B cell (primary cell): ENCODE results near the gene SPTBN2.
"Not testable (repeated sequence)": the region's sequence is repeated elsewhere in the genome, so short reads cannot be mapped to it uniquely, and the experiment has no call there.

Experiments
- CTCF ChIP-seq: fragments of 200-600 bp; IDR thresholded peaks from one replicate; pipeline ENCODE4 v1.8.0; 2022; ENCODE audit warnings: antibody characterized with exemption, mild to moderate bottlenecking
- EZH2 ChIP-seq: IDR thresholded peaks from 2 replicates; pipeline ENCODE4 v1.6.1; 2012; ENCODE audit warnings: borderline replicate concordance, low read depth, mild to moderate bottlenecking, moderate library complexity, low read length; ENCODE audit not compliant: insufficient read depth, poor library complexity, severe bottlenecking

DNA sequence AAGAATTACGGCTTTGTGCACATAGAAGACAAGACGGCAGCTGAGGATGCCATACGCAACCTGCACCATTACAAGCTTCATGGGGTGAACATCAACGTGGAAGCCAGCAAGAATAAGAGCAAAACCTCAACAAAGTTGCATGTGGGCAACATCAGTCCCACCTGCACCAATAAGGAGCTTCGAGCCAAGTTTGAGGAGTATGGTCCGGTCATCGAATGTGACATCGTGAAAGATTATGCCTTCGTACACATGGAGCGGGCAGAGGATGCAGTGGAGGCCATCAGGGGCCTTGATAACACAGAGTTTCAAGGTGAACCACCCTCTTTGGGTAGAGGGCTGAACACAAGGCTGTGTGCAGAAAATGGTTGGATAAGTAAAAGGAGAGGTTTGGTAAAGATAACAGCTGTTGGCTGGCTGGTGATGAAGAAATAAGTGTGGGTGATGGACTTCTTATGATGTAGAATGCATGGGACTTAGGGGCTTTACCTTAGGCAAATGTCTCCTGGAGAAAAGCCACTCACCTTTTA is 89.1 kb downstream of the SPTBN2 start:
- TF ChIP-seq CTCF, EZH2: not testable (repeated sequence)
